H9 (cell line): ENCODE data around the gene EPGN. TPM values are rescaled to one million over a fixed set of nuclear protein-coding genes. Genes with fewer than 3 reads are reported as not detected.

Experiments used
- DNase-seq: peaks from one replicate; pipeline ENCODE4 v3.0.0-alpha.2; 2017
- H2AFZ ChIP-seq: one replicate; pipeline ENCODE4 v1.6.1; 2013; ENCODE audit warnings: mild to moderate bottlenecking, low read length, control low read depth, moderate library complexity
- H2AK5ac ChIP-seq: 2 replicates; pipeline ENCODE4 v1.6.1; 2013; ENCODE audit warnings: low read length, control low read depth, mixed read lengths; ENCODE audit not compliant: insufficient read length
- H2BK120ac ChIP-seq: one replicate; pipeline ENCODE4 v1.6.1; 2013; ENCODE audit warnings: low read depth, mild to moderate bottlenecking, low read length, control low read depth, inconsistent platforms; ENCODE audit not compliant: poor library complexity, severe bottlenecking
- H2BK12ac ChIP-seq: 2 replicates; pipeline ENCODE4 v1.6.1; 2013; ENCODE audit warnings: low read length, control low read depth, mixed read lengths, low read depth; ENCODE audit not compliant: insufficient read length
- H2BK15ac ChIP-seq: 2 replicates; pipeline ENCODE4 v1.6.1; 2013; ENCODE audit warnings: low read depth, low read length, control low read depth
- H2BK20ac ChIP-seq: one replicate; pipeline ENCODE4 v1.6.1; 2013; ENCODE audit warnings: low read depth, mild to moderate bottlenecking, low read length, control low read depth, inconsistent platforms; ENCODE audit not compliant: poor library complexity, severe bottlenecking
- H2BK5ac ChIP-seq: 2 replicates; pipeline ENCODE4 v1.6.1; 2013; ENCODE audit warnings: low read length, control low read depth, mixed read lengths; ENCODE audit not compliant: insufficient read length
- H3K14ac ChIP-seq: 2 replicates; pipeline ENCODE4 v1.6.1; 2013; ENCODE audit warnings: low read length, control low read depth; ENCODE audit not compliant: insufficient read depth
- H3K18ac ChIP-seq: 2 replicates; pipeline ENCODE4 v1.6.1; 2013; ENCODE audit warnings: low read depth, mild to moderate bottlenecking, mixed read lengths, low read length, control low read depth; ENCODE audit not compliant: insufficient read length
- H3K23ac ChIP-seq: 2 replicates; pipeline ENCODE4 v1.6.1; 2013; ENCODE audit warnings: low read length, control low read depth, mixed read lengths, low read depth; ENCODE audit not compliant: insufficient read length
- H3K23me2 ChIP-seq: 2 replicates; pipeline ENCODE4 v1.6.1; 2013; ENCODE audit warnings: low read depth, mild to moderate bottlenecking, mixed read lengths, low read length, control low read depth; ENCODE audit not compliant: insufficient read length, poor library complexity, severe bottlenecking
- H3K27ac ChIP-seq: 2 replicates; pipeline ENCODE4 v1.5.1; 2013; ENCODE audit warnings: low read length, control low read depth, mixed read lengths, low read depth; ENCODE audit not compliant: insufficient read length
- H3K27me3 ChIP-seq: 2 replicates; pipeline ENCODE4 v1.6.1; 2013; ENCODE audit warnings: low read length, control low read depth, inconsistent platforms; ENCODE audit not compliant: insufficient read depth
- H3K4ac ChIP-seq: 2 replicates; pipeline ENCODE4 v1.6.1; 2013; ENCODE audit warnings: low read depth, mild to moderate bottlenecking, control low read depth, inconsistent platforms, low read length, moderate library complexity
- H3K4me1 ChIP-seq: 2 replicates; pipeline ENCODE4 v1.6.1; 2013; ENCODE audit warnings: low read length, control low read depth, inconsistent platforms; ENCODE audit not compliant: insufficient read depth
- H3K4me2 ChIP-seq: 2 replicates; pipeline ENCODE4 v1.6.1; 2013; ENCODE audit warnings: low read length, control low read depth, mixed read lengths; ENCODE audit not compliant: insufficient read length, insufficient read depth
- H3K56ac ChIP-seq: 2 replicates; pipeline ENCODE4 v1.6.1; 2013; ENCODE audit warnings: low read depth, mild to moderate bottlenecking, mixed read lengths, low read length, control low read depth; ENCODE audit not compliant: insufficient read length
- H3K79me1 ChIP-seq: 2 replicates; pipeline ENCODE4 v1.6.1; 2013; ENCODE audit warnings: low read depth, mild to moderate bottlenecking, moderate library complexity, low read length, control low read depth, inconsistent platforms; ENCODE audit not compliant: insufficient read depth, poor library complexity, severe bottlenecking
- H3K79me2 ChIP-seq: 2 replicates; pipeline ENCODE4 v1.6.1; 2013; ENCODE audit warnings: low read length, control low read depth, inconsistent platforms; ENCODE audit not compliant: insufficient read depth
- H3K9ac ChIP-seq: 2 replicates; pipeline ENCODE4 v1.6.1; 2013; ENCODE audit warnings: low read length, control low read depth, mixed read lengths; ENCODE audit not compliant: insufficient read length; ENCODE audit errors: extremely low read depth
- H3K9me3 ChIP-seq: one replicate; pipeline ENCODE4 v1.6.1; 2013; ENCODE audit warnings: low read depth, low read length, inconsistent platforms; ENCODE audit not compliant: control insufficient read depth
- H3T11ph ChIP-seq: one replicate; pipeline ENCODE4 v1.6.1; 2013; ENCODE audit warnings: mild to moderate bottlenecking, low read length, control low read depth, inconsistent platforms
- H4K20me1 ChIP-seq: one replicate; pipeline ENCODE4 v1.6.1; 2013; ENCODE audit not compliant: control insufficient read depth, insufficient read length, insufficient read depth
- H4K5ac ChIP-seq: 2 replicates; pipeline ENCODE4 v1.6.1; 2013; ENCODE audit warnings: low read depth, mild to moderate bottlenecking, mixed read lengths, low read length, control low read depth; ENCODE audit not compliant: insufficient read length
- H4K8ac ChIP-seq: replicated peaks from 2 replicates; pipeline ENCODE4 v1.6.1; 2013; ENCODE audit warnings: low read length, control low read depth, mixed read lengths, low read depth; ENCODE audit not compliant: insufficient read length
- H4K91ac ChIP-seq: 2 replicates; pipeline ENCODE4 v1.6.1; 2013; ENCODE audit warnings: low read depth, mild to moderate bottlenecking, moderate library complexity, mixed read lengths, low read length, control low read depth; ENCODE audit not compliant: insufficient read length
- H3K27ac Mint-ChIP-seq, 3 experiments: 2 replicates in 2 of 3; 3 replicates in 1 of 3; pipeline ENCODE4 v1.8.0; 2020 to 2021; ENCODE audit warnings: mixed read lengths in 3 of 3, mild to moderate bottlenecking in 1 of 3, moderate library complexity in 1 of 3
- H3K27me3 Mint-ChIP-seq: 2 replicates; pipeline ENCODE4 v1.8.0; 2021; ENCODE audit warnings: low read depth, mild to moderate bottlenecking, moderate library complexity, mixed read lengths
- H3K36me3 Mint-ChIP-seq, 3 experiments: 2 replicates in 2 of 3; 3 replicates in 1 of 3; pipeline ENCODE4 v1.8.0; 2020 to 2021; ENCODE audit warnings: low read depth in 3 of 3, mixed read lengths in 3 of 3; ENCODE audit not compliant: insufficient read depth in 1 of 3
- H3K4me1 Mint-ChIP-seq, 2 experiments: 2 replicates each; pipeline ENCODE4 v1.8.0; 2020; ENCODE audit warnings: mixed read lengths in 2 of 2
- H3K4me3 Mint-ChIP-seq, 2 experiments: 2 replicates in 1 of 2; 3 replicates in 1 of 2; pipeline ENCODE4 v1.8.0; 2020 to 2021; ENCODE audit warnings: mild to moderate bottlenecking in 2 of 2, mixed read lengths in 2 of 2, moderate library complexity in 1 of 2
- H3K9me3 Mint-ChIP-seq, 2 experiments: 2 replicates in 1 of 2; 3 replicates in 1 of 2; pipeline ENCODE4 v1.8.0; 2020; ENCODE audit warnings: mild to moderate bottlenecking in 2 of 2, mixed read lengths in 2 of 2, moderate library complexity in 1 of 2
- WGBS: extraction: QIAGEN DNeasy Blood & Tissue Kit; methylation state at CpG from one replicate; pipeline ENCODE4 v1.1.7; 2013; ENCODE audit warnings: missing lambda C conversion rate, low lambda C conversion rate, mixed read lengths; ENCODE audit not compliant: insufficient read length; ENCODE audit errors: extremely low coverage; 5-methylcytosine and 5-hydroxymethylcytosine counted together
- total RNA-seq: library from RNA; stranded (reverse); gene quantifications from 2 replicates; pipeline ENCODE4 v1.2.1, GENCODE V29; 2021
- TF ChIP-seq, protein P1 (sequence below): fragments of 200-600 bp; sonication (generic); conservative IDR thresholded peaks from 3 replicates; pipeline ENCODE4 v1.8.0; 2021; ENCODE audit warnings: antibody characterized with exemption, mild to moderate bottlenecking

EPGN gene
- total RNA-seq, 1 experiment from 2014 or later, result not detected

DNA sequence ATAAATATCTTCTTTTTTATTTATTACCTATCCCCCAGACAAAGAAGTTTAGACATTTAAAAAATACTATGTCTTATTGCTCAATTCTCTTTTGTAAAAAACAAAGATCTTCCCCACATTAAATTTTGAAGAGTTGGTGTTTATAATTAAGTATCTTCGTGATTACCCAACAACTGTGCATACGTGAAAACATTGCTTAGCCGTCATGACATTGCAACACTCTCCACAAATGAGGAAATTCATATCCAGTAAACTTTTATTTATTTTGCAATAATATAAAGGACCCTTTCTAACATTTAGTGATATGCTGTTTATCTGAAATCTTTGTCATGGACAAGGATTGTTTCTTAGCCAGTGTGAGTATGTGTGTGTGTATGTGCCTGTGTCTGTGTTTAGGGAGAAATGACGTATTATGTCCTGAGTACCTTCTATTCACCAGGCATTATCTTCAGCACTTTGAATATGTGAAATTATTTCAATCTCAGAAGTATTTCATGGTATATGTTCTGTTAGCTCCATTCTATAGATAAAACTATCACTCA, 30.6 kb downstream of the EPGN start:
- H3K18ac ChIP-seq, result no peak overlapping the region

More for the DNA sequence above, 30.6 kb downstream of the EPGN start:
- Mint-ChIP-seq H3K4me1 (0 out of 4 replicates have a peak, but pooled peaks cover 0 to 2% of the 10 kb centered on the region in 2 experiments), H3K4me3 (no peak overlapping the region), H3K36me3 (peaks cover 9 to 34% (median 12%) of the 10 kb centered on the region in 3 experiments), H3K27ac (no peak overlapping the region), H3K27me3 (no peaks in the 10 kb centered on the region), H3K9me3 (peaks cover 28 to 38% of the 10 kb centered on the region in 2 experiments)
- TF ChIP-seq, protein P1, sequence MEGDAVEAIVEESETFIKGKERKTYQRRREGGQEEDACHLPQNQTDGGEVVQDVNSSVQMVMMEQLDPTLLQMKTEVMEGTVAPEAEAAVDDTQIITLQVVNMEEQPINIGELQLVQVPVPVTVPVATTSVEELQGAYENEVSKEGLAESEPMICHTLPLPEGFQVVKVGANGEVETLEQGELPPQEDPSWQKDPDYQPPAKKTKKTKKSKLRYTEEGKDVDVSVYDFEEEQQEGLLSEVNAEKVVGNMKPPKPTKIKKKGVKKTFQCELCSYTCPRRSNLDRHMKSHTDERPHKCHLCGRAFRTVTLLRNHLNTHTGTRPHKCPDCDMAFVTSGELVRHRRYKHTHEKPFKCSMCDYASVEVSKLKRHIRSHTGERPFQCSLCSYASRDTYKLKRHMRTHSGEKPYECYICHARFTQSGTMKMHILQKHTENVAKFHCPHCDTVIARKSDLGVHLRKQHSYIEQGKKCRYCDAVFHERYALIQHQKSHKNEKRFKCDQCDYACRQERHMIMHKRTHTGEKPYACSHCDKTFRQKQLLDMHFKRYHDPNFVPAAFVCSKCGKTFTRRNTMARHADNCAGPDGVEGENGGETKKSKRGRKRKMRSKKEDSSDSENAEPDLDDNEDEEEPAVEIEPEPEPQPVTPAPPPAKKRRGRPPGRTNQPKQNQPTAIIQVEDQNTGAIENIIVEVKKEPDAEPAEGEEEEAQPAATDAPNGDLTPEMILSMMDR, result no peak
- no peak overlapping the region for H2BK5ac ChIP-seq
- no peaks in the 10 kb centered on the region for H3K4me1 ChIP-seq
- no peak overlapping the region for H2AFZ ChIP-seq
- no peak overlapping the region for H3K4me2 ChIP-seq
- H3K4ac ChIP-seq, result no peak overlapping the region
- peaks cover 4% of the 10 kb centered on the region for H3K9me3 ChIP-seq
- H3K27ac ChIP-seq, result no peak overlapping the region
- no peaks in the 10 kb centered on the region for H3K23me2 ChIP-seq
- H4K5ac ChIP-seq, result no peak overlapping the region
- no peak overlapping the region for H4K91ac ChIP-seq
- H4K8ac ChIP-seq, result no peak overlapping the region
- H2BK120ac ChIP-seq, result no peak overlapping the region
- H3K79me2 ChIP-seq, result no peaks in the 10 kb centered on the region
- no peak overlapping the region for H3K14ac ChIP-seq
- no peaks in the 10 kb centered on the region for H4K20me1 ChIP-seq
- H3T11ph ChIP-seq, result no peak overlapping the region
- no CpG with 5 or more reads among the region's 4 CpGs for WGBS
- no peak overlapping the region for H2BK15ac ChIP-seq
- no peak overlapping the region for H3K9ac ChIP-seq
- no peak for DNase-seq
- H3K56ac ChIP-seq, result no peak overlapping the region
- H2BK20ac ChIP-seq, result no peak overlapping the region
- no peaks in the 10 kb centered on the region for H3K79me1 ChIP-seq
- no peak overlapping the region for H3K23ac ChIP-seq
- no peak overlapping the region for H2AK5ac ChIP-seq
- H3K27me3 ChIP-seq, result no peaks in the 10 kb centered on the region
- H2BK12ac ChIP-seq, result no peak overlapping the region
